ENCODE results near the gene TNS2. TPM values are rescaled to one million over a fixed set of nuclear protein-coding genes. Genes with fewer than 3 reads are reported as not detected.
A peak's percentile ranks its signal among the peaks of the same experiment; 100 is the strongest.

TNS2 gene
- total and polyA plus RNA-seq, 2 of the 13 experiments (the other 11 are each of a cell fraction or from before 2014, with no cell fraction given): 8.9 to 20.4 TPM

DNA sequence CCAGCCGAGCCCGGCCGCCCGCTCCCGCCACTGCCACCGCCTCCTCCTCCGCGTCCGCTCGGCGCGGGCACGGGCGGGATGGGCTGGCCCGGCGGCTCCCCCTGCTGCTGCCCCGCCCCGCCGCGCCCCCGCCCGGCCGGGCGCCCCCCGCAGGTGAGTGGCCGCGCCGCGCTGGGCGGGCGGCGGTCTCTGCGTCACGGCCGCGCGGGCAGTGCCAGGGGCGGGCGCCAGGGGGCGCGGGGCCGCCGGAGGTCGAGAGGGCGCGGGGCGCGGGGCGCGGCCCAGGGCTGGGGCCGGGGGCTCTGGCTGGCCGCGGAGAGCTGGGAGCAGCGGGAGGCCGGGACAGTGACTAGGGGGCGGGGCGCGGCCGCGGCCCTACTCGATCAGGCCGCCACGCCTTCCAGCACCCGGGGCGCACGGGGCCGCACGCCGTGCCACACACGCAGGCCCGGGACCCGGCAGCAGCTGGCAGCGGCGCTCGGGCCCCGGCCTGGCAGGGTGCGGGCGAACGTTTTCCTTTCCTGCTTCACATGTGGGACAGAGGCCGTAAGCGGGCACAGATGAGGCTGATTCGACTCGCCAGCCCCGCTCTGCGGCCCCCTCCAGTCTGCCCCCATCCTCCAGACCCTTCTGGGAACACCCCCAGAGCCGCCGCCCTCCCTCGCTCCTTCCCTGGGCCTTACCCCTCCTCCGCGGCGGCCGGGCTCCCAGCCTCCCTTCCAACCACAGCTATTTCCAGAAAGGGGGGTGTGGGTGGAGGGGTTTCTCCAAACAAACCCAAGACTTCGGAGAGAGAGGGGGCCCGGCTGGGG, 2.4 kb upstream of the TNS2 start (continued):
- TF ChIP-seq MED1 (CRISPR knock-in tag; IDR thresholded peaks at IDR 0.05) (0 out of 2 replicates have a peak, but pooled peaks have one; percentile 7), ETV6 (CRISPR knock-in tag; conservative IDR thresholded peaks at IDR 0.05) (no peak), ZFX (CRISPR knock-in tag; IDR thresholded peaks at IDR 0.05; ENCODE audit: low read depth) (peak; percentile 58), AGO1 (IDR thresholded peaks at IDR 0.05; ENCODE audit: low read depth, low read length, poor library complexity, severe bottlenecking) (peak; percentile 52), PHB2 (IDR thresholded peaks at IDR 0.05; ENCODE audit: partially characterized antibody) (no peak), ZNF274 (CRISPR knock-in tag; IDR thresholded peaks at IDR 0.05) (no peak), ZNF878 (CRISPR knock-in tag; IDR thresholded peaks at IDR 0.05) (no peak), NKX3-1 (CRISPR knock-in tag; IDR thresholded peaks at IDR 0.05) (no peak), AGO2 (optimal IDR thresholded peaks at IDR 0.05; ENCODE audit: low read depth, low read length) (peak; percentile 5), ISX (CRISPR knock-in tag; conservative IDR thresholded peaks at IDR 0.05) (no peak), RXRB (CRISPR knock-in tag; IDR thresholded peaks at IDR 0.05; ENCODE audit: borderline replicate concordance) (no peak), GABPB1 (CRISPR knock-in tag; IDR thresholded peaks at IDR 0.05) (peak; percentile 32), ZNF20 (CRISPR knock-in tag; IDR thresholded peaks at IDR 0.05) (no peak), ZNF121 (CRISPR knock-in tag; IDR thresholded peaks at IDR 0.05) (peak; percentile 69), MXI1 (IDR thresholded peaks at IDR 0.05; ENCODE audit: borderline replicate concordance, low read depth, low read length) (0 out of 3 replicates have a peak, but pooled peaks have one; percentile 26), ZNF343 (CRISPR knock-in tag; IDR thresholded peaks at IDR 0.05) (0 out of 2 replicates have a peak, but pooled peaks have one; percentile 8), ZNF225 (CRISPR knock-in tag; IDR thresholded peaks at IDR 0.05) (no peak), POLR2A (IDR thresholded peaks at IDR 0.05; ENCODE audit: insufficient read depth in 1 of 2, low read depth in 2 of 2, low read length in 2 of 2) (0 out of 4 replicates have a peak, but pooled peaks of 1 of the 2 experiments have one; percentile 3)
- TF ChIP-seq, protein P1, sequence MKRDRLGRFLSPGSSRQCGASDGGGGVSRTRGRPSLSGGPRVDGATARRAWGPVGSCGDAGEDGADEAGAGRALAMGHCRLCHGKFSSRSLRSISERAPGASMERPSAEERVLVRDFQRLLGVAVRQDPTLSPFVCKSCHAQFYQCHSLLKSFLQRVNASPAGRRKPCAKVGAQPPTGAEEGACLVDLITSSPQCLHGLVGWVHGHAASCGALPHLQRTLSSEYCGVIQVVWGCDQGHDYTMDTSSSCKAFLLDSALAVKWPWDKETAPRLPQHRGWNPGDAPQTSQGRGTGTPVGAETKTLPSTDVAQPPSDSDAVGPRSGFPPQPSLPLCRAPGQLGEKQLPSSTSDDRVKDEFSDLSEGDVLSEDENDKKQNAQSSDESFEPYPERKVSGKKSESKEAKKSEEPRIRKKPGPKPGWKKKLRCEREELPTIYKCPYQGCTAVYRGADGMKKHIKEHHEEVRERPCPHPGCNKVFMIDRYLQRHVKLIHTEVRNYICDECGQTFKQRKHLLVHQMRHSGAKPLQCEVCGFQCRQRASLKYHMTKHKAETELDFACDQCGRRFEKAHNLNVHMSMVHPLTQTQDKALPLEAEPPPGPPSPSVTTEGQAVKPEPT (CRISPR knock-in tag; IDR thresholded peaks at IDR 0.05; ENCODE audit: low read depth): 0 out of 2 replicates have a peak, but pooled peaks have one; percentile 4
- TF ChIP-seq, protein P2, sequence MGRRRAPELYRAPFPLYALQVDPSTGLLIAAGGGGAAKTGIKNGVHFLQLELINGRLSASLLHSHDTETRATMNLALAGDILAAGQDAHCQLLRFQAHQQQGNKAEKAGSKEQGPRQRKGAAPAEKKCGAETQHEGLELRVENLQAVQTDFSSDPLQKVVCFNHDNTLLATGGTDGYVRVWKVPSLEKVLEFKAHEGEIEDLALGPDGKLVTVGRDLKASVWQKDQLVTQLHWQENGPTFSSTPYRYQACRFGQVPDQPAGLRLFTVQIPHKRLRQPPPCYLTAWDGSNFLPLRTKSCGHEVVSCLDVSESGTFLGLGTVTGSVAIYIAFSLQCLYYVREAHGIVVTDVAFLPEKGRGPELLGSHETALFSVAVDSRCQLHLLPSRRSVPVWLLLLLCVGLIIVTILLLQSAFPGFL (CRISPR knock-in tag; IDR thresholded peaks at IDR 0.05): no peak
- TF ChIP-seq, protein P3, sequence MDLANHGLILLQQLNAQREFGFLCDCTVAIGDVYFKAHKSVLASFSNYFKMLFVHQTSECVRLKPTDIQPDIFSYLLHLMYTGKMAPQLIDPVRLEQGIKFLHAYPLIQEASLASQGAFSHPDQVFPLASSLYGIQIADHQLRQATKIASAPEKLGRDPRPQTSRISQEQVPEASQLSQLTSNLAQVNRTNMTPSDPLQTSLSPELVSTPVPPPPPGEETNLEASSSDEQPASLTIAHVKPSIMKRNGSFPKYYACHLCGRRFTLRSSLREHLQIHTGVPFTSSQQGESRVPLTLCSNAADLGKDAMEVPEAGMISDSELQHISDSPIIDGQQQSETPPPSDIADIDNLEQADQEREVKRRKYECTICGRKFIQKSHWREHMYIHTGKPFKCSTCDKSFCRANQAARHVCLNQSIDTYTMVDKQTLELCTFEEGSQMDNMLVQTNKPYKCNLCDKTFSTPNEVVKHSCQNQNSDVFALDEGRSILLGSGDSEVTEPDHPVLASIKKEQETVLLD (CRISPR knock-in tag; IDR thresholded peaks at IDR 0.05; ENCODE audit: low read depth): 0 out of 2 replicates have a peak, but pooled peaks have one; percentile 69
- TF ChIP-seq, protein P4, sequence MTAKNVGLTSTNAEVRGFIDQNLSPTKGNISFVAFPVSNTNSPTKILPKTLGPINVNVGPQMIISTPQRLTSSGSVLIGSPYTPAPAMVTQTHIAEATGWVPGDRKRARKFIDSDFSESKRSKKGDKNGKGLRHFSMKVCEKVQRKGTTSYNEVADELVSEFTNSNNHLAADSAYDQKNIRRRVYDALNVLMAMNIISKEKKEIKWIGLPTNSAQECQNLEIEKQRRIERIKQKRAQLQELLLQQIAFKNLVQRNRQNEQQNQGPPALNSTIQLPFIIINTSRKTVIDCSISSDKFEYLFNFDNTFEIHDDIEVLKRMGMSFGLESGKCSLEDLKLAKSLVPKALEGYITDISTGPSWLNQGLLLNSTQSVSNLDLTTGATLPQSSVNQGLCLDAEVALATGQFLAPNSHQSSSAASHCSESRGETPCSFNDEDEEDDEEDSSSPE (CRISPR knock-in tag; IDR thresholded peaks at IDR 0.05): peak; percentile 23; the same call in 1 of the 2 replicates
- TF ChIP-seq, protein P5, sequence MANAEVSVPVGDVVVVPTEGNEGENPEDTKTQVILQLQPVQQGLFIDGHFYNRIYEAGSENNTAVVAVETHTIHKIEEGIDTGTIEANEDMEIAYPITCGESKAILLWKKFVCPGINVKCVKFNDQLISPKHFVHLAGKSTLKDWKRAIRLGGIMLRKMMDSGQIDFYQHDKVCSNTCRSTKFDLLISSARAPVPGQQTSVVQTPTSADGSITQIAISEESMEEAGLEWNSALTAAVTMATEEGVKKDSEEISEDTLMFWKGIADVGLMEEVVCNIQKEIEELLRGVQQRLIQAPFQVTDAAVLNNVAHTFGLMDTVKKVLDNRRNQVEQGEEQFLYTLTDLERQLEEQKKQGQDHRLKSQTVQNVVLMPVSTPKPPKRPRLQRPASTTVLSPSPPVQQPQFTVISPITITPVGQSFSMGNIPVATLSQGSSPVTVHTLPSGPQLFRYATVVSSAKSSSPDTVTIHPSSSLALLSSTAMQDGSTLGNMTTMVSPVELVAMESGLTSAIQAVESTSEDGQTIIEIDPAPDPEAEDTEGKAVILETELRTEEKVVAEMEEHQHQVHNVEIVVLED (CRISPR knock-in tag; IDR thresholded peaks at IDR 0.05; ENCODE audit: borderline replicate concordance): no peak

Data from HepG2 (cell line).